Activated CD4-positive, CD25-positive, alpha-beta regulatory T cell treated with anti-CD3 and anti-CD28 coated beads, Interleukin-2, amount 50 U/mL, for 16 hours (primary cell): ENCODE results near the gene CCT6A.
"Not testable (repeated sequence)": the region's sequence is repeated elsewhere in the genome, so short reads cannot be mapped to it uniquely, and the experiment has no call there.

Experiments used
- DNase-seq: peaks from one replicate; pipeline ENCODE4 v3.0.0-alpha.2; 2020; ENCODE audit warnings: low read depth, low spot score

The CCT6A gene, protein sequence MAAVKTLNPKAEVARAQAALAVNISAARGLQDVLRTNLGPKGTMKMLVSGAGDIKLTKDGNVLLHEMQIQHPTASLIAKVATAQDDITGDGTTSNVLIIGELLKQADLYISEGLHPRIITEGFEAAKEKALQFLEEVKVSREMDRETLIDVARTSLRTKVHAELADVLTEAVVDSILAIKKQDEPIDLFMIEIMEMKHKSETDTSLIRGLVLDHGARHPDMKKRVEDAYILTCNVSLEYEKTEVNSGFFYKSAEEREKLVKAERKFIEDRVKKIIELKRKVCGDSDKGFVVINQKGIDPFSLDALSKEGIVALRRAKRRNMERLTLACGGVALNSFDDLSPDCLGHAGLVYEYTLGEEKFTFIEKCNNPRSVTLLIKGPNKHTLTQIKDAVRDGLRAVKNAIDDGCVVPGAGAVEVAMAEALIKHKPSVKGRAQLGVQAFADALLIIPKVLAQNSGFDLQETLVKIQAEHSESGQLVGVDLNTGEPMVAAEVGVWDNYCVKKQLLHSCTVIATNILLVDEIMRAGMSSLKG

DNA sequence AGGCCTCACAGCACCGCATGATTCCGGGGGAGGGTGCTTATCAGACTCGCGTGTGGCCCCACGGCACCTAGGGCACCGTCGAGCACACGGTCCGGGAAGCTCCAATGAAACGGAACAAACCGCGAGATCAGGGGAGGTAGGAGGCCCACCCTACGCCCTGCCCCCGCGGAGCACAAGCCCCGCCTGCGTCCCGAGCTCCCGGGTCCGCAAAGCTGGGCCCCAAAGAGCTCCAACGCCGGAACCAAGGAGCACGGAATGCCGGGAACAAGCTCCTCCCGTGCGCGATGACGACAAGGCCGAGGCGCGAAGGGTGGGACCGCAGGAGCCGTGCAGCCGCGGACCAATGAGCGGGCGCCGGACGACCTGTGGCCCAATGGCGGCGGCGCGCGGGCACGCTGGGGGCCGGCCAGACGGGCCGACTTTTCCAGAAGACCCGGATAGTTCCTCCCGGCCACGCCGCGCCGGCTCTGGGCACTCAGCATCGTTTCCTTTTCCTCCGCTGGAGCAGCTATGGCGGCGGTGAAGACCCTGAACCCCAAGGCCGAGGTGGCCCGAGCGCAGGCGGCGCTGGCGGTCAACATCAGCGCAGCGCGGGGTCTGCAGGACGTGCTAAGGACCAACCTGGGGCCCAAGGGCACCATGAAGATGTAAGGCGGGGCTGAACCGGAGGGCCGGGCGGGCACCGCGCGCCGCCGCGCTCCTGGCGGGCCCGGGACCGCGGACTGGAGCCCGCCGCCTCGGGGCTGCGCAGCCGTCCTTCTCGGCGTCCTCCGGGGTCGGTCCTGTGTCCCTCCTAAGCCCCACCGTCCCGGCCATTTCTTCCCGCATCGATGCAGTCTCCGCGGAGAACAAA, at the start of gene CCT6A, which contains the start of gene PSPH:
Gene CCT6A, plus strand, starts transcription at position 427 of the 853 bp plus-strand sequence. Its CDS starts 84 bp downstream, at position 511.
Gene PSPH, minus strand, starts transcription at position 106 of the 853 bp plus-strand sequence. CDS start 30,232 bp downstream, outside the sequence.
- DNase-seq: peak; percentile 83

DNA sequence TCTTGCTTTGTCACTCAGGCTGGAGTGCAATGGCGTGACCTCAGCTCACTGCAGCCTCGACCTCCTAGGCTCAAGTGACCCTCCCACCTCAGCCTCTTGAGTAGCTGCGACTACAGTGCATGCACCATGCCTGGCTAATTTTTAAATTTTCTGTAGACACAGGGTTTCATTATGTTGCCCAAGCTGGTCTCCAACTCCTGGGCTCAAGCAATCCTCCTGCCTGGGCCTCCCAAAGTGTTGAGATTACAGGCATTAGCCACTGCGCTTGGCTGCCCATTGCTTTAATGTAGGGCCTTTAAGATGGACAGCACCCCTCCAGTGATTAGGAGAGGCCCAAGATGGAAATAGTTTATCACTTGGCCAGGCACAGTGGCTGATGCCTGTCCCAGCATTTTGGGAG, 47.8 kb upstream of the CCT6A start:
- no peak for DNase-seq

DNA sequence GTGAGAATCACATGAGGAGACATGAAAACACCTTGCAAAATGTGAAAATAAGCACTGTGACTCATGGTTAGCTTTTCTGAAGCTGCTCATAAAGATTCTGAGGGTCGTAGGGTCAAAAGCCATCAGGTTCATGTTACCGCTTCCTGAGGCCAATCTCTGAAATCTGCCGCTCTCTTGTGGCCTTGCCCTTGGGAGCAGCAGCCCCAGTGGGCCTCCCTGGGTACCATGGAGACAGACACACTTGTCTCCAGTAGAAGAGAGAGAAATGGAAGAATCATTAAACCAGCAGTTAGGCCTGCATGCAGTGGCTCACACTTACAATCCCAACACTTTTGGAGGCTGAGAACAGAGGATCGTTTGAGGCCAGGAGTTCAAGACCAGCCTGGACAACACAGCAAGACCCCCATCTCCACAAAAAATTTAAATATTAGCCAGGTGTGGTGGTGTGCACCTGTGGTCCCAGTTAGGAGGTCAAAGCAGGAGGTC, 44.4 kb upstream of the CCT6A start:
- no peak for DNase-seq

DNA sequence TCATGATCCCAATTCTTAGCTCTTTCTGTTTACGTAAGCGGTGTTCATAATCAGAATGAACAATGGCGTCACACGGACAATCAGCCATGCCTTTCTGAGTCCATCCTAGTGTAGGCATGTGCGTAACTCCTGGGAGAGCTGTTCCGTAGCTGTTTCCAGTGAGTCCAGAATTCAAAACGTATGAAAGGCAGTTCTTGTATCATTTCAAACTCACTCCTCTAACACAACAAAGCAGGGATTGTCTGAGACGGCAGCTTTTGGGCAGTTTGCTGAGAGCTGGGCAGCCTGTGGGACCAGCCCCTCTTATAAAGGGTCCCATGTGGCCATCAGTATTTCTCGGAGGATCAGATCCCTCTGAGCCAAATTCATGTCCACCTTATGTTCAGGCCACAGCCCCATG, 43.7 kb upstream of the CCT6A start:
- no peak for DNase-seq

DNA sequence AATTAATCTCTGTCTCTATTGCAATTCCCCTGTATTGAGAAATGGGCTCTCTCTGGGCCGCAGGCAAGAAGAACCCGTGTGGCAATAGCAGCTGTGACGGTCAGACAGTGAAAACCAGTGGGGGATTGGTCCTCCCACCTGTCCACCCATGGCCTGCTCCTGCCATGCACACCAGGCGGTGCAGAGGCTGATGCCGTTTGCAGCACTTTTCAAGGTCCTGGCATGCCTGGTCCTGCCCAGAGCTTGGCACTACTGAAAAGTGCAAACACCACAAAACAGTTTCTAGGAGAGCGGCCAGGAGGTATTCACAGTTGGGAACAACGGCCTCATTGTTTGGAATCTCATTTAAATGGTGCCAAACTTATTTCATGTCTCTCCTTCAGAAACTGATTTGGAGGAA, 41.9 kb upstream of the CCT6A start:
- DNase-seq: no peak

DNA sequence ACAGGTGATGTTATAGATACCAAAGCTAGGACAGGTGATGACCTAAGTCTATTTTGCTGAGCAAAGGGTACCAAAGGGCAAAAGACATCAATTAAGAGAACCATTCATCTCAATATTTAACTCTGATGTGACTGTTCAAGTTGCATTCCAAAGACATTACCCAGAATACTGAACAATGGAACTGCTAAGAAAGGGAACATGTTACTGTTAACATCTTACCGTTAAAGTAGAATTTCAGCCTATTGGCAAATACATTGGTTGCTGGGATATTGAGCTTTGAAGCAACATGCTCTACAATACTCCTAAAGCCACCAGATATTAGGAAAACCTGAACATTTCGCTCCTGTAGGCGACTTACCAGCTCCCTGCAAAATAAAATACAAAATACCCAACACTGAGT, 34.5 kb upstream of the CCT6A start:
- not testable (repeated sequence) for DNase-seq

DNA sequence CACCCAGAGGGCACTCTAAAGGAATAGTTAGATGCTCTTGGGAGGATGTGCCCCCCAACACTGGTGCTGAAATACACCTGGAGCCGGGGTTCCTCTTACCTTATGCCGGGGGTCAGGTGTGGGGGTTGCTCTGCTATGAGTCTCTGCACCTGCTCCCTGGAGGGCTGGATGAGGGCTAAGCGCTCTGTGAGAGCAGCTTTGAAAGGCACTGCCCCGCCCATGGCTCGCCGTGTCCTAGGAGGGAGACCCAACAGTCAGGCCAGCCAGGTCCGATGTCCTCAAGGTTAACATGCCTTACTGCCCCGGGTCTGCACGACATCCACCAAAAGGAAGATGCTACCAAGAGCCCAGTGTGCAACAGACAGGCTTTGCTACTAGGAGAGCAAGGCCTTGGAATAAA, 32.1 kb upstream of the CCT6A start:
- DNase-seq: no peak

DNA sequence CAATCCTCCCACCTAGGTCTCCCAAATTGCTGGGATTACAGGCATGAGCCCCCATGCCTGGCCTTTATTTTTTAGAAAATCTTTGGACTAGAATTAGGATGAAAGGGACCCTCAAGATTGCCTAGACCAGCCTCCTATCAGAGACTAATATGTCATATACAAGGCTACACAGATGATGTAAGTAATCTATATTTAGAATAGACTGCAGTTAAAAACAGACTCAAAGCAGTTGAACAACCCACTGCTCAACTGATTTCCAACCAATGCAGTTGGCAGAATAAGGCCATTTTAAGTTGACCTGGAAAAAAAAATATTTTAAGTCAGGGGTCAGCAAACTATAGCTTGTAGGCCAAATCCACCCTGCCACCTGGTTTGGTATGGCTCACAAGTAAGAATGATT, 28.1 kb upstream of the CCT6A start:
- no peak for DNase-seq

DNA sequence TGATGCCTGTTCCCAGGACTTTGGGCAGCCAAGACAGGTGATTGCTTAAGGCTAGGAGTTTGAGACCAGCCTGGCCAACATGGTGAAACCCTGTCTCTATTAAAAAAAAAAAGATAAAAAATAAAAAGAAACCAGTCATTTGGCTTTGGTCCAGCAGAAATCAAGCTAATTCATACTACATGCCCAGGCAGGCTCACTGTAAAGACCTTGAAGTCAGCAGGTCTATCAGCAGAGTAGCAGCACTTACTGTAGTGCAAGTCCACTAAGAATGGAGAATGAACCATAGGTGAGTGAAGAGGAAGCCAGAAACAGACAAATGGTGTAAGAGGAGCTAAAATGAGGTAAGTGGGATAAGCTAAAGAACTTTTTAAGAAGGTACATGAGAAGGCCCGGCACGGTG, 25.0 kb upstream of the CCT6A start:
- no peak for DNase-seq

DNA sequence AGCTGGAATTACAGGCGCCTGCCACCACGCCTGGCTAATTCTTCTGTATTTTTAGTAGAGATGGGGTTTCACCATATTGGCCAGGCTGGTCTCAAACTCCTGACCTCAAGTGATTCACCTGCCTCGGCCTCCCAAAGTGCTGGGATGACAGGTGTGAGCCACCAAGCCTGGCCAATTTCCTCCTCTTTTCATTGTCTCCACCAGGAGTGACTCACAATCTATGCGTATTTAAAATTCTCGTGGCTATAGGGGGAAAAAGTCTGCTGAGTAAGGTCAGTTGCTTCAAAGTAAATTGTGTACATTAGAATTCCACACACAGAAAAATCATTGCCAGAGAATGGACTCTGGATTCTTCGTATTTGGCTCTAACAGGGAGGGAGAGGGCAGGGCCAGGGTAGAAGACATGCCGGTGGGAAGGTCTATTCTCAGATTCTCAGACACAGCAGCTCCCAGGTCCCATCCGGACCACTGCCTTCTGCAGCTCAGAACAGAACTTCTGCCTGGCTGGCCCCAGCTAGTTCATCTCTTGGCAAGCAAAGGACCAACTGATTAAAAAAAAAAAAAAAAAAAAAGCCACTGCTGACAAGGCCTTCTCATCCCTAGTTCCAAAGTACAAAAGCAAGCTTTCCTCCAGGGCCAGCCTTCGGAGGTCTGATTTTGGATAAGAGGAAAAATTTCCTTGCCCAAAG, 22.5 kb upstream of the CCT6A start:
- DNase-seq: no peak

DNA sequence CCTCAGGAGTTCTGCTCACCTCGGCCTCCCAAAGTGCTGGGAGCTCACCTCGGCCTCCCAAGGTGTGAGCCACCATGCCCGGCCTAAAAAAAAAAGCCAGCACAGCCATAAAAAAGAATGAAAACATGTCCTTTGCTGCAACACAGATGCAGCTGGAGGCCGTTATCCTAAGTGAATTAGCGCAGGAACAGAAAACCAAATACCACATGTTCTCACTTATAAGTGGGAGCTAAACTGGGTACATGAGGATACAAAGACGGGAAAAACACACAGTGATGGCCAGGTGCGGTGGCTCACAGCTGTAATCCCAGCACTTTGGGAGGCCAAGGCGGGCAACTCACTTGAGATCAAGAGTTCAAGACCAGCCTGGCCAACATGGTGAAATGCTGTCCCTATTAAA, 21.2 kb upstream of the CCT6A start:
- DNase-seq: no peak

DNA sequence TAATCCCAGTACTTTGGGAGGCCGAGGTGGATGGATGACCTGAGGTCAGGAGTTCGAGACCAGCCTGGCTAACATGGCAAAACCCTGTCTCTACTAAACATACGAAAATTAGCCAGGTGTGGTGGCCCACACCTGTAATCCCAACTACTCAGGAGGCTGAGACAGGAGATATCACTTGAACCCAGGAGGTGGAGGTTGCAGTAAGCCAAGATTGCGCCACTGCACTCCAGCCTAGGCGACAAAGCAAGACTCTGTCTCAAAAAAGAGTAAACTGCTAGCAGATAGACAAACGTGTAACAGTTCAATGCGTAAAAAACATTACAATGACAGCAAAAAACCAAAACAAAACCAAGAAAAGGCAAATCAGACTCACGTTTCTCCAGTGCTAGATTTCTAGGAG, 20.0 kb upstream of the CCT6A start:
- not testable (repeated sequence) for DNase-seq

DNA sequence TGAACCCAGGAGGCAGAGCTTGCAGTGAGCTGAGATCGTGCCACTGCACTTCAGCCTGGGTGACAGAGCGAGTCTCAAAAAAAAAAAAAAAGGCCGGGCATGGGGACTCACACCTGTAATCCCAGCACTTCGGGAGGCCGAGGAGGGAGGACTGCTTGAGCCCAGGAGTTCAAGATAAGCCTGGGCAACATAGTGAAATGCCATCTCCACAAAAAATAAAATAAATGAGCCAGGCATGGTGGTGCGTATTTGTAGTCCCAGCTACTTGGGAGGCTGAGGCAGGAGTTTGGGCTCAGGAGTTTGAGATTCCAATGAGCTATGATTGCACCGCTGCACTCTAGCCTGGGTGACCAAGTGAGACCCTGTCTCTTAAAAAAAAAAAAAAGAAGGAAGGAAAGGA, 19.0 kb upstream of the CCT6A start:
- DNase-seq: not testable (repeated sequence)

DNA sequence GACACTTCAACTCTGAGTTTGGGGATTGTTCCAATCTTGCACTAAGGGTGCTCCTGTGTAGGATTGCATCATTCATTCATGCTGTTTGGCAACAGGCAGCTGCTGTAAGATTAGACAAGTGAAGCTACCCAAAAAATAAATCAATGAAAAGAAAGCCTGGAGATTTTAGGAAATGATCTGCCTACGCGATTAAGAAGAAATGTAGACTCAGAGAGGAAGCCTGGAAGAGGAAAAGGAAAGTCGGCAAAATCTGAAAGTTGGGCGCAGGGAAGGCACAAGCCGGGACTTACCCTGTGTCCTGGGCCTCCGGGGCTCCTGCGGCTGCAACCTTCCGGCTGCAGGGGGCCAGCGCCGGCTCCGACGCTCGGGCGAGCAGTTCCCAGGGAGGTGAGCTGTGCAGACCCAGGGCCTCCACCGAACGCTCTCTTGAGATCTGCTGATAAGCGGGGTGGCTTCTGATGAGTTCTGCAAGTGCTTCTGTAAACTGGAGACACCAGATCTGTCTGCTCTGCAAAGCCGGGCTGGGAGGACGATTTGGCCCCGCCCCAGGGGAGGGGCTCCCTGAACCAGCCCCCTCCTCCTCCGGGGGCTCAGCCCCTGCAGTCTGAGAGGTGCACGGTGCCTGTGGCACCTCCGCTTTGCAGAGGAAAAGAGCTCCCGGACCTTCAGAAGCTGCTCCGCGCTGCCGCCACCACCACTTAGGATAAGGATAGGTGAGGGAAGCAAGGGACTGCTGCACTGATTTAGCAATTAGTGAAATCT, 17.7 kb upstream of the CCT6A start:
- peak; percentile 34 for DNase-seq

DNA sequence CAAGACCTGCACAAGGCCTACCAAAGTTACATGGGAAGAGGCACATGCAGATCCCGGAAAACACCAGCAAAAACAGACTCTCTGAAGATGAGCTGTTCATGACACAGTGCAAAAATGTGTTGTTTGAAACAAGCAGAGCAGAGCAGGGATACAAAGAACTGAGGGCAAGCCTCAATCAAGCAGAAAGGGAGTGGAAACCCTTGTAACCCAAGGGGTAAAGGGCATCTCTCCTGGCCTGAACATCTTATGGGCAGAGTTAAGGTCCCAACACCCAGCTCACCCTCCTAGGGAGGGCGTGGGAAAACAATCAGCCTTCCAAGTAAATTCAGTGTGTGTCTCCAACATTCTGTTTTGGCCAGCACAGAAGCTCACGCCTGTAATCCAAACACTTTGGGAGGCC, 10.8 kb upstream of the CCT6A start:
- no peak for DNase-seq

DNA sequence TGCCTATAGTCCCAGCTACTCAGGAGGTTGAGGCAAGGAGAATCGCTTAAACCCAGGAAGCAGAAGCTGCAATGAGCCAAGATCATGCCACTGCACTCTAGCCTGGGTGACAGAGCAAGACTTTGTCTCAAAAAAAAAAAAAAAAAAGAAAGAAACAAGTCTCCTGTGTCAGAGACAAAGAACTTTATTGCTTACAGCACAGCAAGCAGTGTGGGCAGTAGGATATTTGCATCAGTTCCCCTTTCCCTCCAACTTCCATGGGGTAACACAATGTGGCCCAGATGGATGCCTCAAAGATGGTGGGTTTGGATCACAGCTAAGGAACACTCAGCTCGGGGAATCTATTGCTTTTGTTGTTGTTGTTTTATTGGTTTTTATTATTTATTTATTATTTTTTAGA, 5.8 kb upstream of the CCT6A start:
- DNase-seq: not testable (repeated sequence)

DNA sequence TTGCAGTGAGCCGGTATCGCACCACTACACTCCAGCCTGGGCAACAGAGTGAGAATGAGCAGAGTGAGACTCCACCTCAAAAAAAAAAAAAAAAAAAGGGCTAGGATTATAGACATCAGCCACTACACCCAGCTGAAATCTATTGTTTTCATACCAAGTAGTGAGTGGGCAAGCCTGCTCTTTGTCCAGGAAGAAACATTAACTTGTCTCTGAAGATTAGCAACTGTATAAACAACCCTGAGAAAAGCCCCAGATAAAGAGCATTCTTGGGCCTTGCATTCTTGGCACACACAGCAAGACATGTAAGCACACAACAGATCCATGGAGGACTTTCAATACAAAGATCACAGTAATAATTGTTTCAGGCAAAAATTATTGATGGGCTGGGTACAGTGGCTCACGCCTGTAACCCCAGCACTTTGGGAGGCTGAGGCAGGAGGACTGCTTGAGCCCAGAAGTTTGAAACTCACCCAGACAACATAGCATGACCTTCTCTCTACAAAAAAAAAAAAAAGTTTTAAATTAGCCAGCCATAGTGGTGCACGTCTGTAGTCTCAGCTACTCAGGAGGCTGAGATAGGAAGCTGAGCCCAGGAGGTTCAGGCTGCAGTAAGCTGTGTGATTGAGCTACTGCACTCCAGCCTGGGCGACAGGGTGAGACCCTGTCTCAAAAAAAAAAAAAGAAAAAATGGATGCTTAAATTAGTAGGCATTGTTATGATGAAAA, 4.7 kb upstream of the CCT6A start:
- no peak for DNase-seq

DNA sequence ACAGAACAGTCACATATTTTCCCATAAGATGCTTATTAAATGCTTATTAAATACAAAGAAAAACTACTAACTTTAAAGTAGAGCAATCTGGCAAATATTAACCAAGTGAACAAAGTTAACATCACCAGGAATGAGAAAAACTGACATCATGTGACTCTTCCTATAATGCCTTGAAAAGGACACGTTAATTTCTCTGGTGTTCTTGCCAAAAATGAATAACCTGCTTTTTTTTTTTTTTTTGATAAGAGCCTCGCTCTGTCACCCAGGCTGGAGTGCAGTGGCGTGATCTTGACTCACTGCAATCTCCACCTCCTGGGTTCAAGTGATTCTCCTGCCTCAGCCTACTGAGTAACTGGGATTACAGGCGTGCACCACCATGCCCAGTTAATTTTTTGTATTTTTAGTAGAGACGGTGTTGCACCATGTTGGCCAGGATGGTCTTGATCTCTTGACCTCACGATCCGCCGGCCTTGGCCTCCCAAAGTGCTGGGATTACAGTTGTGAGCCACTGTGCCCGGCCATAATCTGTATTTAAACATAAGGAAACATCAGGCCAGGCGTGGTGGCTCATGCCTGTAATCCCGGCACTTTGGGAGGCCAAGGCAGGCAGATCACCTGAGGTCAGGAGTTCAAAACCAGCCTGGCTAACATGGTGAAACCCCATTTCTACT, 4.0 kb upstream of the CCT6A start:
- DNase-seq: not testable (repeated sequence)

DNA sequence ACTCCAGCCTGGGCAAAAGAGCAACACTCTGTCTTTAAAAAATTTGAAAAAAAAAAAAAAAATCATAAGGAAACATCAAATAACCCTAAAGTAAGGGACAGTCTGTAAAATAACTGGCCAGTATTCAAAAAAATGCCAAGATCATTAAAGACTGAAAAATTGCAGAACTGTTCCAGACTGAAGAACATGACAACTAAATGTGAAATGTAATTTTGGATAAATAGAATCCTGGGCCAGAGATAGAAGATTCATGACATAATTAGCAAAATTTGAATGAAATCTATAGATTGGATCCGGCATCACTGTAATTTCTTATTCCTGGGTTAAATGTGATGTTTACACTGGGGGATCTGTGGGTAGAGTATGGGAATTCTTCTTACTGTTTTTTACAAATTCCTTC, 3.3 kb upstream of the CCT6A start:
- DNase-seq: no peak

DNA sequence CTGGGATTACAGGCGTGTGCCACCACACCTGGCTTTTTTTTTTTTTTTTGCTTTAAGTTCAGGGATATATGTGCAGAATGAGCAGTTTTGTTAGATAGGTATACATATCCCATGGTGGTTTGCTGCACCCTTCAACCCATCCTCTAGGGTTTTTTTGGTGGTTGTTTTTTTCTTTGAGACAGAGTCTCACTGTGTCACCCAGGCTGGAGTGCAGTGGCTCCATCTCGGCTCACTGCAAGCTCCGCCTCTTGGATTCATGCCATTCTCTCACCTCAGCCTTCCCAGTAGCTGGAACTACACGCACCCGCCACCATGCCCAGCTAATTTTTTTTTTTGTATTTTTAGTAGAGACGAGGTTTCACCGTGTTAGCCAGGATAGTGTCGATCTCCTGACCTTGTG, 2.8 kb upstream of the CCT6A start:
- DNase-seq: not testable (repeated sequence)
